Glomerular endothelial cell (primary cell): Measurements from ENCODE around the gene GLP2R. TPM values are rescaled to one million over a fixed set of nuclear protein-coding genes. Genes with fewer than 3 reads are reported as not detected.

Source experiments
- DNase-seq: peaks from one replicate; pipeline ENCODE4 v3.0.0-alpha.2; 2011; ENCODE audit warnings: low read depth, low spot score; ENCODE audit errors: extremely low read depth
- total RNA-seq: library from RNA; depleted of rRNA; stranded (reverse); fragments of >200 nt; gene quantifications from 2 replicates; pipeline ENCODE4 v1.2.3, GENCODE V29; 2015

GLP2R gene
- total RNA-seq, 1 donor from 2014 or later = not detected

DNA sequence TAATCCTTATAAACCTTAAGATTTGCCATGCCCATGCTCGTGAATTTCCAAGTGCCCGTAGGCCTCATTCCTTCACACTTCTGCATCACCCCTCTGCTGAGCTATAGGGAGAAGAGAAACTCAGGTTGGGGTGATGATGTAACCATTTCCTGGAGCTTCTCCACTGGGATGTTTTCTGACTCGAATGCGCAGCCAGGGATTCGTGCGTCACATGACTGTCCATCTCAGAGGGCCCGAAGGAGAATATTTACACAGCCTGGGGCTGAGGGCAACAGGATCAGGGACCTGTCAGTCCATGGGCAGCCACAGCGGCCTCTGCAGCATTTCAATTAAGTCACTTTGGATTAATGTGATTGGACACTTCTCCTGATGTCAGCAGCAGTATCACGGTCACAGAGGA is 12.6 kb upstream of the GLP2R start:
- no peak for DNase-seq

DNA sequence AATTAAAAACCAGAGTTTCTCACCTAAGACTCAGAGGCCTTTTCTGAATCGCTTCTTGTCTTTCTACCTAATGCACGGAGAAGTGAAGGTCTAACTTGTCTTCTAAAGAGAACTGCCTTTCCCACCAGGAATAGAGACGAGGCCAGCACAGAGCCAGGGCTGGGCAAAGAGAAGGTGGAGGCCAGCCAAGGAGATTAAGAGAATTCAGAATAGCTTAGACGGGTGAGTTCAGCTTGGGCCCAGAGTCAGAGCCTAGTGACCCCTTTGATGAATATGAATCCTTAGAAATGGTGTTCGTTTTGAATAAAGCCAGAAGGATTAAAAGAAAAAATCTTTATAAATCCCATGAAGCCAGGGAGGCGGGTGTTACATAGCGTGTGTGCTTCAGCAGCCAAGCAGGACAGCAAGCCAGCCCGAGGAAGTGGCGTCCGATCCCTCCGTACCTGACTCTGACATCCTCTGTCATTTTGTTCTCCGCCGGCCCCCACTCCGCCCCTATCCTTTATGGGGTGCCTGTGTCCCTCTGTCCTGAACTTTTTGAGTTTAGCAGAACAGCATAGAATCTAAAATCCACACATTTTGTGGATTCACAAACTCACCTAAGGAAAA is 11.3 kb upstream of the GLP2R start:
- DNase-seq = no peak

DNA sequence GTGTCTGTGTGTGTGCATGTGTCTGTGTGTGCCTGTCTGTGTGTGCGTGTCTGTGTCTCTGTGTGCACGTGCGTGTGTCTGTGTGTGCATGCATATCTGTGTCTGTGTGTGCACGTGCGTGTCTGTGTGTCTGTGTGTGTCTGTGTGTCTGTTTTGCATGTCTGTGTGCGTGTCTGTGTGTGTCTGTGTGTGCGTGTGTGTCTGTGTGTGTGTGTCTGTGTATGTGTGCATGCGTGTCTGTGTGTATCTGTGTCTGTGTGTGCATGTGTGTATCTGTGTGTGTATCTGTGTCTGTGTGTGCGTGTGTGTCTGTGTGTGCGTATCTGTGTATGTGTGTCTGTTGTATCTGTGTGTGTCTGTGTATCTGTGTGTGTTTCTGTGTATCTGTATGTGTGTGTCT is 9.3 kb upstream of the GLP2R start:
- DNase-seq = no peak

DNA sequence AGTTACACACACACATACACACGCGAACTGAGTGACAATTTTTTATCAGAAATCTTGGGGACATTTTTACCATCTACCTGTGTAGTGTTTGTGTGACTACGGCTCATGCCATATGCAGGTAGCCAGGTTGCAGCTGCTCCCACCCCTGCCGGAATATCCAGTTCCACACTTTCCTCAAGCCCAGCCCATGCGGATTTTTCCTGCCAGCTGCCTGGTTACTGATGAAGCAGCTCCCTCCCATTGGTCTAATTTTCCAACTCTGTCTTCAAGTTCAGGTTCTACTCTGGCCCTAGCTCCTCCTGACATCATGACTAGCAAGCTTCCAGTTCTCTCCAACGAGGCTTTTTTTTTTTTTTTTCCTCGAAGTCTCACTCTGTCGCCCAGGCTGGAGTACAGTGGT is 8.6 kb upstream of the GLP2R start:
- DNase-seq = no peak

DNA sequence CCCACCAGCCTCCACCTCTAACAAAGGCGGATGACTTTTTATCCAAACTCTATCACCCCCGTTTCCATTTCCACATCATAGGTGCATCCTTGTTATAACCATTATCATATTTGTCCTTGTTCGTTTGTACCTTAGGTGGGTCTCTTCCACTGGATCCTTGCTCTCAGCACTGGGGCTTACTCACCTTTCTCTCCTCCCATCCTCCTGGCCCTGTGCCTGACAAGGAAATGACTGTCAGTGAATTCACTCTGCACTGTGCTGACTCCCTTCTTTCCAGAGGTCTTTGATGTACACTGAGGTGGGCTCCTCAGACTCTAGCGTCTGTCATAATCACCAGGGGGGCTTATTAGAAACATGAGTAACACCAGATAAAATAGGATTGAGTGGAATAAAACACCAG is 7.0 kb upstream of the GLP2R start:
- DNase-seq = no peak

DNA sequence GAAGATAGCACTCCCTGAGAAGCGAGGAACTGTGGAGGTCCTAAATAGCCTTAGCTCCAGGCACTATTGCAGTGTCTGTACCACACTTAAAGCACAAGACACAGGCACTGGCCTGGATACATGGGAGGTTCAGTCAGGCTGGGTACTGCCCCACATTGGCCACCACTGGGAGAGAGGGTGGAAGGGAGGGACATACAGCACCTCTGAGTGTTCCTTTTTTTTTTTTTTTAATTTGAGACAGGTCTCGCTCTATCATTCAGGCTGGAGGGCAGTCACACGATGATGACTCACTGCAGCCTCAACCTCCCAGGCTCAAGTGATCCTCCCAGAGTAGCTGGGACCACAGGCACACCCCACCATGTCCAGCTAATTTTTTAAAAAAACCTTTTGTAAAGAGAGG is 5.3 kb upstream of the GLP2R start:
- no peak for DNase-seq

DNA sequence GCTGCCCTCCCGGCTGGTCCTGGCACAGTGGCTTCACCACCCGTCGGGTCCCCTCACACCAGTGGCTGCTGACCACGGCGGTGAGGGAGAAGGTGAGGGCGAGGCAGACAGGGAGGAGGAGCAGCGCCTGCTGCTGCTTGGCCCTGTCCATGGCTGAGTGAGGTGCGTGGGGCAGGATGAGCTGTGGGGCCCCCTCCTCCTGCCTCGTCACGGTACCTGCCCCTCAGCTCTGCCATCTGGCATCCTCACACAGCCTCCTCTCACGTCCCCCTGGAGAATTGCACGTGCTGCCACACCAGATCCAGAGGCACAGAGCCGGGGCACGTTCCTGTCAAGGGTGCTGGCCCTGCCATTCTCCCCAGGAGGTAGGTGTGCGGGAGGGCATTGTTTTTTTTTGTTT is 3.8 kb upstream of the GLP2R start, which contains the start of gene GSG1L2:
TSS of gene GSG1L2 (minus strand) at position 159 of the 400 bp plus-strand sequence. CDS start at position 151, 8 bp downstream.
- no peak for DNase-seq

DNA sequence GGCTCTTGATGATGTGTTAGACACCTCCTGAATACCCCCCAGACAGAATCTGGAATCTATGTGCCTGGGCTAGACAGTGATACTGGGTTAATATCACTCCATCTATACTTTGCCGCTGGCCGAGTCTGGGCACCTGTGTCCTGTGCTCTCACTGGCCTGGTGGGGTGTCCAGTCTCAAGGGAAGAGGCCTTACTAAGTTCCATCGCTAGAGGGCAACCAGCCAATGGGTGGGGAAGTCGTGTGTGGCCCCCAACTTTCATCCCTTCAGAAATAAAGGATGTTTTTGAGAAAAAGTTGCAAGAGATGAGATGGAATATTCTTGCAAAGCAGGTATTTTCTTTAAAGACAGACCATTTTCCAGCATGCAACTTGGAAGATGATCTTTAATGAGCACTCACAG is 1.6 kb upstream of the GLP2R start:
- no peak for DNase-seq

DNA sequence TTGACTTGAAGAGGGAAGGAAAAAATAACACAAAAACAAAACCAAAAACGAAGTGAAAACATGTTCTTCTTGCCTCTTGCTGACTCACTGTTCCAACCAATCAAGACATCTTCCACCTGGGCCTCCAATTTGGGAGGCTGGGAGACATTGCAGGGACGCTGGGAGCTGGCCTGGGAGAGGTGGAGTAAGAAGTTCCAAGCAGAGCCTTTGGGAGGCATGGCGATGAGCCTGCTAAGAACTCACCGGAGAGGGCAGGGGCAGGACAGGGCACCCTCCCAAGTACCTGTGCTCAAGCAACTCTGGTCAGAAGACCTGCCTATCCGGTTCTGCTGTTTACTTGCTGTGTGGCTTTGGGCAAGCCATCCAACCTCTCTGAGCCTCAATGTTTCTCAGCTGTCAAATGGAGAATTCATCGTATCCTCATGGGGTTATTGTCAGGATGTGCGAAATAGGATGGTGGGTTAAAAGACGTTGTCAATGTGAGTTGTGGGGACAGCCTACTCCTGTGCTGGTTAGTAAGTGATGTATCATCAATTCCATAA is 856 bp upstream of the GLP2R start:
- DNase-seq = no peak

DNA sequence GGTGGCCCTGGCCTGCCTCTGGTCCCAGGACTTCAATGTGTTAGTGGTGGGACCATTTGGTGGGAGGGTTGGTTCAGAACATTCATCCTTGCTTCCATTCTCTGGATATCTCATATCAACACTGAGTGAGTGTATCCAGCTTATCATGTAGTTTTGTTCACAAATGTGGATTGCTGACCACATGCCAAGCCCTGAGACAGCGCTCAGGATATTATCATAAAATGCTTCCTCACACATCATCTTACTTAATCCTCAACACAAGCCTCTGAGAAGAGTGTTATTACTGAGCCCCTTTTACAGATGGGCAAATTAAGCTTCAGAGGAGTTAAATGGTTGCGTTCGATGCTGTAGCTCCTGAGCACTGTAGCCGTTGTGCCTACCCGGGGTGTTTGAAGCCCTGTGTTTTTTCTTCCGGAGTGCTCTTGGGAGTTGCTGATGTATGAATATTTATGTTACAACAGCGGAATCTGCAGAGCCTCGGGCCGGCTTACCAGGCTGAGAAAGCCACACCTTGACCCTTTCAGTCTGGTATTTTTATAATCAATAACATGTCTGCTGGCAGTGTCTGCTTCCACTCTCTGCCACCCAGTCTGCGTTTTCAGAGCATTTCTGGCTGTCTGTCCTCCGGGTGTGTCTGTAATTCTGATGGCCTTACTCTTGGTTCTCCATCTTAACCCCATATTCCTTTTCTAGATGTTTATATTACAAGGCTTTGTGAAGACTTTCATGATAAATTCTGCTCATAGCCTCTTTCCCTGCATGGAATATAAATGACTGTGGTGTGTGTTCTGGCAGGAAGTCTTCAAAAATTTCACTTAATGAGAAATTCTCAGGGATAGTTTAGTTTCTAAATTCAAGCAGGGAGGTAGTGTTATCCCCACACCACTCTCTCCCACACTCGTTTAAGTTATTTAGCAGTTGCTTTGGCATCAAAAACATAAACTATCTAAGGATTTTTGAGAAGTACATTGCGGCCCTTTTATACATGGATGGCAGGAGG is 2.9 kb downstream of the GLP2R start:
- no peak for DNase-seq

DNA sequence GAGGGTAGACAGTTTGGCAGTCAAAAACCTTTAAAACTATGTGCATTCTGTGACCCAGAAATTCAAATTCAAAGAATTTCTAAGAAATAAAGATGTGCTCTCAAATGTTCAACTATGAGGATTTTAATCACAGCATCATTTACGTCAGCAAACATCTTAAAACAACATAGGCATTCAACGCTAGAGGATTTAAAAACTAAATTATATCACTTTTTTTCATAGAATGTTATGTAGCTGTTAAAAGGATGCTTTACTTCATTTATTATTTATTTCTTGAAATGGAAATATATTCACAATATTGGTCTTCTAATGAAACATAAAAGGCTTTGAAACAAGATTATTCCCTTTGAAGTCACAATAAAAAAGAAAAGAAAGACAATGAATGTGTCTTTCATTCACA is 3.6 kb downstream of the GLP2R start:
- DNase-seq = no peak

DNA sequence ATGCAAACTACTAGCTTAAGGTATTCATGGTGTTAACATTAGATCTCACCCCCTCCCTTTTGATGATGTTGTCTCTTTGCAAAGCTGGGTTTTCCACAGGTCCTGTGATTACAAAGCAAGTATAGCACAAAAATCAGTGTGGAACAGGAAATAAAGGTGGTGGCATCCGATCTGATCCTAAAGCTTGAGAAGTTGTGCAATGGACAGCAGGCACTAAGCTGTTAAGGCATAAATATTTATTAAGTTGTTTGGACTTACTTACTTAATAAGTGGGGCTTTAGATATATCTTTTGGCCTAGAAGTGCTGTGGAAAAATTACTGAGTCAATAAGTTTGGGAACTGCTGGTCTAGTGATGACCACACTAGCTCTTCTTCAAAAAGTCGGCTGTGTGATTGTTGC is 5.0 kb downstream of the GLP2R start:
- no peak for DNase-seq

DNA sequence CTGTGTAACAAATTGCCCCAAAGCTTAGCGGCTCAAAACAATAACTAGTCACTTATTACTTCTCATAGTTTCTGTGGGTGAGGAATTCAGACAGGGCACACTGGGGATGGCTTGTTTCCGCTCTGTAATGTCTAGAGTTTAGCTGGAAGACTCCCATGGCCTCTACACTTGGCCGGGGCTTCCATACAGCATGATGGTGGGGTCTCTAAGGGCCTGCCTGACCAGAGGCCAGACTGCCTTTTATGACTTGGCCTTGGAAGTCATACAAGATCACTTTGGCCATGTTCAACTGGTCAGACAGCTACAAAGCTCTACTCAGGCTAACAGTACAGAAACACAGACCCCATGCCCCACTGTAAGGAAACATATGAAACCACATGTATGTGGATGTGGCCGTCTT is 8.2 kb downstream of the GLP2R start:
- DNase-seq = no peak

DNA sequence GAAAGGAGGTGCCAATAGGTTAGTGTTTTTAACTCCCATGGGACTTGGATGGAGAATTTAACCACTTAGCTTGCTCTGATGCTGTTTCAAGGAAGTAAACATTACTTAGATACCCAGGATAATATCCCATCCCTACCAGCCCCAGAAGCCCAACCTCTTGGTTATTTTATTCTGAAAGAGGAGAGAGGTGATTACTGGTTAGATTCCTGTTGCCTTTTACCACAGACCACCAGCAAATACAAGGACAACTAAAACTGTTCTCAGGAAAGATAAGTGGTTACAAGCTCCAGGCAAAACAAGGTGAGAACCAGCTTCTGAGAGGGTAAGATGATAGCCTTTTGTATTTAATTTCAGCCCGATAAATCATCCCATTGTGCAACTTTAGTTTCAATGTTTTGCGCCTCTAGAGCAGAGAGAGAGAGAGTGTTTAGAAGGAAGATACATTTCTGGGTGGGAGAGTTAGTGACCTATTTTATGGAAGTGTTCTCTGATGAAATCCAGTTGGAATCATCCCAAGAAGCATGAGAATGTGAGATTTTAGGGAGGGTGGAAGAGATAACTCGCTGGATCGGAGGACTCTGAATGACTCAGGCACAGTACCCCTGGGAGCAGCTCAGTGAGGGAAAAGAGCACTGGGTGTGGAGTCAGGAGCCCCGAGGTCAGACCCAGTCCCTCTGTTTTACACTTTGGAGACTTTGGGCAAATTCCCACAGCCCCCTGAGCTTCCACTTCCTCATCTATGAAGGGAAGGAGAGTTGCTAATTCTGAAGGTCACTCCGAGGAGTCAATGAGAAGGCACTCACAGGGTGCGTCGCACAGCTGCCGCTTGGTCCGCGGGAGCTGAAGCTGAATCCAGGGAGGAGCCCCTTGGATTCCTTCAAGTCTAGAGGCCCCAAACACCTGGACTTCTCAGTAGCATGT is 12.1 kb downstream of the GLP2R start:
- DNase-seq = no peak

DNA sequence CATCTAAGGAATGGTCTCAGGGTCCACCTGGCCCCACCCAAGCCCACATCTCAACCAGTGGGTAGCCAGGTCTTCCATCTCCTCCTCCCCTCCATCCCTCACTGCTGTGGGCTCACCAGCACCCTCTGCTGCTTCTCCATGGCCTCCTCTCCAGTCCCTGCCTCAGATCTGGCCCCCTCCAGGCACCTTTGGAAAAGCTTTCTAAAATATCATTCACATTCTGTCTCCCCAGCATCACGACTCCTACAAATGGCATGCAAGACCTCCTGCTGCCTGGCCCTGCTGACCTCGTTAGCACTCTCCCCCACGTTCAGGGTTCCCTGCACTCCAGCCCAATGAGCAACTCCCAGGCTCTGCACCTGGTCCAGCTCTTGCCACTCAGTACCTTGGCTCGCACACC is 13.7 kb downstream of the GLP2R start:
- no peak for DNase-seq

DNA sequence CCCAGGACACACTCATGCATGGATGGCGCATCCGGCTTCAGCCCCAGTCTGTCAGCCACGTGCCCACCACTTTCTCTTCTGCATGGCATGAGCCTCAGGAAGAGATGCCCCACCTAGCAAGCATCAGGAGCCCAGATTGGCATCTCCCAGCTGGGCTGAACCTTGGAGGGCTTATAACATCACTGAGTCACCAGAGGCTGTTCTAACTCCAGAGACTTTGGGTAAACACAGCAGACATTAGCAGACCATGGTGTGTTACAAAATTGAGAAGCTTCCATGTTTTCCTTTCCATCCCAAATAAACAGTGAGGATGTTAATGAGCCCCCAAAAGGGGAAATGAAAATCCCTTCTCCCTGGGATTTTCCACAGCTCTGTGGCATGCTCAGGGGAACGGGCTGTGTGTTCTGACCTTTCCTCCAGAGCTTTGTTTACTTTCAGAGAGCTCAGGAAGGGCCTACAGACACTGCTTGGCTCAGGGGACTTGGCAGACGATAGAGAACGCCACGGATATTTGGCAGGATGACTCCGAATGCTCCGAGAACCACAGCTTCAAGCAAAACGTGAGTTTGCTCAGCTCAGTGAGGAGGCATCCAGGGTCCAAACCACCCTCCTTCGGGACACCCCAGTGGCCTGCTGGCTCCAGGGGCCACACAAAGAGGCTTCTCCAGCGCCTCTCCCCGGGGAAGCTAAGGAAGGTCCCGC is 16.5 kb downstream of the GLP2R start:
- DNase-seq = no peak

DNA sequence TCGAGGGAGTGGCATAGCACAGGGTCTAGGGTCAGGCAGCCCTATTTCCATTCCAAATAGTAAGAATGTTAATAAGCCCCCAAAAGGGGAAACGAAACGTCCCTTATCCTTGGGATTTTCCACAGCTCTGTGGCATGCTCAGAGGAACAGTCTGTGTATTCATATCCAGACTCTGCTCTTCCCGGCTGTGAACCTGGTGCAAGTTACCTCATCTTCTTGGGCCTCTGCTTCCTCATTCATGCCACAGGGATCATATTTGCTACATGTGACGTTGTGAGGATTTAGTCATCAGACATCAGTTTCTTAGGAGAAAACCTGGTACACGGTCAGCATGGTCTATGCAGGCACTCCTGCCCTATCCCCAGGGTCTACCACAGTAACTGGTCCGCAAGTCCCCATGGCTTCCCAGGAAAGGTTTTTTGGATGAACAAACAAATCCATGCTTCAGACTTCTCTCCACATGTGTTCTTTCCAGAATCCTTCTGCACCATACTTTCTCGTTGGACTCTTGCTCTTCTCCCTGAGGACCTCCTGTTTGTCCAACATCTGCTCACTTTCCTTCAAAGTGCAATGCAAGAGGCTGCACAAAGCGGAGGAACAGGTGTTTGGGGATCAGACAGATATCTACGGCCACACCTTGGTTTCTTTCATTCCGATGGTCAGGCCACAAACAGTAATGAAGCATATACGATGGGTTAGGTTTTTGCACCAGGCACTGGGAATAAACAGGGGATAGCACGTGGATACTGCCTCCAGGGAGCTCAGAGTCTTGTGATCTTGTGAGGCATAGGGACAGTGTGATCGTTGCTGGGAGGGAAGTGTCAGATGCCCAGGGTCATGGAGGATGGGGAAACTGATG is 17.7 kb downstream of the GLP2R start:
- DNase-seq = no peak

DNA sequence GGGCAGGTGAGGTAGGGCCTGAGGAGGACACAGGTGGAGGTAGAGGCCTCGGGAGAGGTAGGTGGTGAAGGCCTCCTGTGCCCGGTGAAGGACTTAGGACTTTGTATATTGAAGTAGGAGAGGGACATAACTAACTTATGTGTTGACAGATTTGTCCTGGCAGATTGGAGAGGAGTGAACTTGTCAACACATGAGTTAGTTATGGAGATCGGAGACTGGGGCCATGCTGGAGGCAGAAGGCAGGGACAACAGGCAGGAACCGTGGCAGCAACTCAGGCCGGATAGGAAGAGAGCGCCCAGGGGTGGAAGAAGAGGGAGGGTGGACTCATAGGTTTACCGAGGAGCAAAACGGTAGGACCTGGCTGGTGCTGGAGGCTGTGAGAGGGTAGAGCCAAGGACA is 18.4 kb downstream of the GLP2R start:
- DNase-seq = no peak

DNA sequence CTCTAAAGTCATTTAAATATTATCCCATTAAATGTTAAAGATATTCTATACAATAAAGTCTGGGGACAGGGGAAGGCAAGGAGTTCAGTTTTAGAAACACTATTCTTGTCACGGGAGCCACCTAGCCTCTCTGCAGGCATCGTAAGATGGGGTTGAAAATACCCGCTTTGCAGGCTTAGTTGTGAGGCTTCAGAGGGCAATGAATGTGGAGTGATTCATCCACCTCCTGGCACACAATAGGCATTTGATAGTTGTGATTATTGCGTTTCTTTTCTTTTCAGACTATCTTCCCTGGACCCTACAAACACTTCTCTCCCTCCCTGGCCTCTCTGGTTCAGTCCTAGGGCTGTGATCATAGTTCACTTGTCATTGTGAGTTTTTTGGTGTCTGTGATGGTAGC is 19.6 kb downstream of the GLP2R start:
- DNase-seq = no peak
